ENCODE results near the gene TRPM8. TPM values are rescaled to one million over a fixed set of nuclear protein-coding genes. Genes with fewer than 3 reads are reported as not detected.

TRPM8 gene
- total RNA-seq, 4 donors from 2014 or later = 0.34 to 0.72 TPM; not detected in 2

- WGBS = 71% methylated on average over 6 of the region's 6 CpGs
- TF ChIP-seq POLR2A (IDR thresholded peaks at IDR 0.05) (no peak), POLR2AphosphoS5 (IDR thresholded peaks at IDR 0.05) (no peak), EP300 (IDR thresholded peaks at IDR 0.05) (no peak)
- TF ChIP-seq, protein P1, sequence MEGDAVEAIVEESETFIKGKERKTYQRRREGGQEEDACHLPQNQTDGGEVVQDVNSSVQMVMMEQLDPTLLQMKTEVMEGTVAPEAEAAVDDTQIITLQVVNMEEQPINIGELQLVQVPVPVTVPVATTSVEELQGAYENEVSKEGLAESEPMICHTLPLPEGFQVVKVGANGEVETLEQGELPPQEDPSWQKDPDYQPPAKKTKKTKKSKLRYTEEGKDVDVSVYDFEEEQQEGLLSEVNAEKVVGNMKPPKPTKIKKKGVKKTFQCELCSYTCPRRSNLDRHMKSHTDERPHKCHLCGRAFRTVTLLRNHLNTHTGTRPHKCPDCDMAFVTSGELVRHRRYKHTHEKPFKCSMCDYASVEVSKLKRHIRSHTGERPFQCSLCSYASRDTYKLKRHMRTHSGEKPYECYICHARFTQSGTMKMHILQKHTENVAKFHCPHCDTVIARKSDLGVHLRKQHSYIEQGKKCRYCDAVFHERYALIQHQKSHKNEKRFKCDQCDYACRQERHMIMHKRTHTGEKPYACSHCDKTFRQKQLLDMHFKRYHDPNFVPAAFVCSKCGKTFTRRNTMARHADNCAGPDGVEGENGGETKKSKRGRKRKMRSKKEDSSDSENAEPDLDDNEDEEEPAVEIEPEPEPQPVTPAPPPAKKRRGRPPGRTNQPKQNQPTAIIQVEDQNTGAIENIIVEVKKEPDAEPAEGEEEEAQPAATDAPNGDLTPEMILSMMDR (IDR thresholded peaks at IDR 0.05) = no peak
- H3K4me3 ChIP-seq = no peak overlapping the region
- H3K27ac ChIP-seq = no peak overlapping the region
- H3K27me3 ChIP-seq = peaks cover 4% of the 10 kb centered on the region
- no peaks in the 10 kb centered on the region for H3K9me3 ChIP-seq
- no peaks in the 10 kb centered on the region for H3K36me3 ChIP-seq
- DNase-seq (ENCODE audit: low spot score in 2 of 2) = no peak
- H3K4me1 ChIP-seq = no peaks in the 10 kb centered on the region
Measured at GRCh38 chr2:233990261-233990798, 73.2 kb downstream of the TRPM8 start.

DNA sequence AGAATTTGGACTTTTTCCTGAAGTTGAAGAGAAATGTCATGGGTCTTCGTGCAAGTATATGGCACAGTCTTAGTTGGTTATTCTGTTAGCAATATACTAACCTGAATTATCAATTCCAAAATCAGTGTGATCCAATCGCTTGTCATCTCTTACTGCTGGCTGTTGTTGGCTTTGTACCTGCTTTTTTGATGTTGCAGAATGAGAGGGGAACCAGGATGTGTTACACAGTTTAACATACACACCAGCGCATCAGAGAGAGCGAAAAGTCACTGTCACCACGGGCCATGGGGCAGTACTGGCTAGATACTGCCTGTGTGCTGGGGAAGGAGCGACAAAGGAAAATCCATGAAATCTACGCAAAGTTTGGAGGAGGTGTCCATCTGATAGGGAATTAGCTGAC is 74.0 kb downstream of the TRPM8 start:
- no peak overlapping the region for H3K4me3 ChIP-seq
- no peaks in the 10 kb centered on the region for H3K36me3 ChIP-seq
- DNase-seq (ENCODE audit: low spot score in 2 of 2) = no peak
- no peak for TF ChIP-seq EP300 (IDR thresholded peaks at IDR 0.05)
- TF ChIP-seq POLR2AphosphoS5 (IDR thresholded peaks at IDR 0.05) = no peak
- no peak for TF ChIP-seq POLR2A (IDR thresholded peaks at IDR 0.05)
- TF ChIP-seq, protein P1 (IDR thresholded peaks at IDR 0.05) = no peak
- no peaks in the 10 kb centered on the region for H3K4me1 ChIP-seq
- no peaks in the 10 kb centered on the region for H3K9me3 ChIP-seq
- H3K27ac ChIP-seq = no peak overlapping the region
- H3K27me3 ChIP-seq = peaks cover 4% of the 10 kb centered on the region
- 83% methylated on average over 7 of the region's 7 CpGs for WGBS

GRCh38 chr2:233992513-233993217 is 75.5 kb downstream of the TRPM8 start:
- H3K4me1 ChIP-seq = no peaks in the 10 kb centered on the region
- 86% methylated on average over 7 of the region's 7 CpGs for WGBS
- peaks cover 4% of the 10 kb centered on the region for H3K27me3 ChIP-seq
- TF ChIP-seq EP300 (IDR thresholded peaks at IDR 0.05) (no peak), POLR2A (IDR thresholded peaks at IDR 0.05) (no peak), POLR2AphosphoS5 (IDR thresholded peaks at IDR 0.05) (no peak)
- TF ChIP-seq, protein P1 (IDR thresholded peaks at IDR 0.05) = no peak
- H3K36me3 ChIP-seq = no peaks in the 10 kb centered on the region
- no peak for DNase-seq (ENCODE audit: low spot score in 2 of 2)
- H3K27ac ChIP-seq = no peak overlapping the region
- no peak overlapping the region for H3K4me3 ChIP-seq
- H3K9me3 ChIP-seq = no peaks in the 10 kb centered on the region

- Histone ChIP-seq H3K4me1 (no peaks in the 10 kb centered on the region), H3K27ac (no peak overlapping the region), H3K27me3 (peaks cover 4% of the 10 kb centered on the region), H3K9me3 (no peaks in the 10 kb centered on the region), H3K4me3 (no peak overlapping the region), H3K36me3 (no peaks in the 10 kb centered on the region)
- DNase-seq (ENCODE audit: low spot score in 2 of 2) = no peak
- TF ChIP-seq POLR2A (IDR thresholded peaks at IDR 0.05) (no peak), EP300 (IDR thresholded peaks at IDR 0.05) (no peak)
- WGBS = 70% methylated on average over 1 of the region's 1 CpG
Measured at GRCh38 chr2:233993461-233993860, 76.3 kb downstream of the TRPM8 start.

GRCh38 chr2:233994151-233994550 is 77.0 kb downstream of the TRPM8 start:
- TF ChIP-seq EP300 (IDR thresholded peaks at IDR 0.05) (no peak), POLR2AphosphoS5 (IDR thresholded peaks at IDR 0.05) (no peak), POLR2A (IDR thresholded peaks at IDR 0.05) (no peak)
- TF ChIP-seq, protein P1 (IDR thresholded peaks at IDR 0.05) = no peak
- WGBS = 79% methylated on average over 5 of the region's 5 CpGs
- no peaks in the 10 kb centered on the region for H3K36me3 ChIP-seq
- H3K4me1 ChIP-seq = no peaks in the 10 kb centered on the region
- peaks cover 4% of the 10 kb centered on the region for H3K27me3 ChIP-seq
- DNase-seq (ENCODE audit: low spot score in 2 of 2) = no peak
- no peaks in the 10 kb centered on the region for H3K9me3 ChIP-seq
- H3K4me3 ChIP-seq = no peak overlapping the region
- no peak overlapping the region for H3K27ac ChIP-seq

All from suprapubic skin (tissue), 4 donors.